Fibroblast of mammary gland (primary cell): Measurements from ENCODE around the gene UBTF.

ENCODE experiments used
- DNase-seq: peaks from one replicate; pipeline ENCODE4 v3.0.0-alpha.2; 2010; ENCODE audit warnings: low read depth
- H3K4me3 ChIP-seq: 2 replicates; pipeline ENCODE4 v1.5.1; 2011; ENCODE audit warnings: low read depth, mild to moderate bottlenecking, low read length, moderate library complexity; ENCODE audit not compliant: control insufficient read depth
- CTCF ChIP-seq: conservative IDR thresholded peaks from 2 replicates; pipeline ENCODE4 v1.5.1; 2011; ENCODE audit warnings: low read depth, low read length, inconsistent platforms; ENCODE audit not compliant: control insufficient read depth, insufficient read depth

Gene UBTF

GRCh38 chr17:44219616-44220212 is at the start of gene UBTF:
UBTF (minus strand) TSS chr17:44219675; CDS start chr17:44218229, 1,446 bp downstream.
- no peak for TF ChIP-seq CTCF
- peak; percentile 36 for DNase-seq
- H3K4me3 ChIP-seq = peak within 1 kb of the TSS; percentile 51

- H3K4me3 ChIP-seq = no peak overlapping the region
- no peak for TF ChIP-seq CTCF
- DNase-seq = no peak
Observed at GRCh38 chr17:44268709-44269534, 49.4 kb upstream of the UBTF start.

- no peak for DNase-seq
- no peak within 1 kb of the TSS for H3K4me3 ChIP-seq
- no peak for TF ChIP-seq CTCF
Observed at GRCh38 chr17:44267818-44268490, 48.5 kb upstream of the UBTF start, which contains the start of gene SLC4A1. SLC4A1 (minus strand) TSS chr17:44268135; CDS start chr17:44262866, 5,269 bp downstream.

GRCh38 chr17:44267165-44267455 is 47.6 kb upstream of the UBTF start:
- H3K4me3 ChIP-seq = no peak overlapping the region
- no peak for DNase-seq
- no peak for TF ChIP-seq CTCF

GRCh38 chr17:44266402-44267164 is 47.1 kb upstream of the UBTF start:
- TF ChIP-seq CTCF = no peak
- no peak overlapping the region for H3K4me3 ChIP-seq
- DNase-seq = peak; percentile 8

GRCh38 chr17:44263345-44263902 is 43.9 kb upstream of the UBTF start:
- H3K4me3 ChIP-seq = no peak overlapping the region
- TF ChIP-seq CTCF = no peak
- DNase-seq = no peak
